Chondrocyte (in vitro differentiated cells): ENCODE measurements around the gene GNAQ. TPM values are rescaled to one million over a fixed set of nuclear protein-coding genes. Genes with fewer than 3 reads are reported as not detected.
"Not testable (repeated sequence)": the region's sequence is repeated elsewhere in the genome, so short reads cannot be mapped to it uniquely, and the experiment has no call there.

Source experiments
- DNase-seq: peaks from one replicate; pipeline ENCODE4 v3.0.0; 2021; ENCODE audit warnings: mixed read lengths, low spot score
- H3K27ac Mint-ChIP-seq: one replicate; pipeline ENCODE4 v1.8.0; 2021; ENCODE audit warnings: mild to moderate bottlenecking, moderate library complexity, mixed read lengths; ENCODE audit not compliant: unreplicated experiment
- H3K27me3 Mint-ChIP-seq: 2 replicates; pipeline ENCODE4 v1.8.0; 2021; ENCODE audit warnings: low read depth, mixed read lengths
- H3K36me3 Mint-ChIP-seq: 2 replicates; pipeline ENCODE4 v1.8.0; 2021; ENCODE audit warnings: low read depth, mixed read lengths
- H3K4me1 Mint-ChIP-seq: 2 replicates; pipeline ENCODE4 v1.8.0; 2021; ENCODE audit warnings: low read depth, mild to moderate bottlenecking, mixed read lengths
- H3K4me3 Mint-ChIP-seq: one replicate; pipeline ENCODE4 v1.8.0; 2021; ENCODE audit warnings: mild to moderate bottlenecking, moderate library complexity, mixed read lengths; ENCODE audit not compliant: unreplicated experiment
- H3K9me3 Mint-ChIP-seq: 2 replicates; pipeline ENCODE4 v1.8.0; 2021; ENCODE audit warnings: low read depth, mixed read lengths
- total RNA-seq: library from RNA; stranded (reverse); gene quantifications from 3 replicates; pipeline ENCODE4 v1.2.1, GENCODE V29; 2021
- TF ChIP-seq, protein P1 (sequence below): fragments of 200-600 bp; sonication (generic); IDR thresholded peaks from 2 replicates; pipeline ENCODE4 v1.5.0; 2021; ENCODE audit warnings: antibody characterized with exemption, mild to moderate bottlenecking, moderate library complexity

Gene GNAQ
- total RNA-seq, 1 donor from 2014 or later = 87.0 TPM

DNA sequence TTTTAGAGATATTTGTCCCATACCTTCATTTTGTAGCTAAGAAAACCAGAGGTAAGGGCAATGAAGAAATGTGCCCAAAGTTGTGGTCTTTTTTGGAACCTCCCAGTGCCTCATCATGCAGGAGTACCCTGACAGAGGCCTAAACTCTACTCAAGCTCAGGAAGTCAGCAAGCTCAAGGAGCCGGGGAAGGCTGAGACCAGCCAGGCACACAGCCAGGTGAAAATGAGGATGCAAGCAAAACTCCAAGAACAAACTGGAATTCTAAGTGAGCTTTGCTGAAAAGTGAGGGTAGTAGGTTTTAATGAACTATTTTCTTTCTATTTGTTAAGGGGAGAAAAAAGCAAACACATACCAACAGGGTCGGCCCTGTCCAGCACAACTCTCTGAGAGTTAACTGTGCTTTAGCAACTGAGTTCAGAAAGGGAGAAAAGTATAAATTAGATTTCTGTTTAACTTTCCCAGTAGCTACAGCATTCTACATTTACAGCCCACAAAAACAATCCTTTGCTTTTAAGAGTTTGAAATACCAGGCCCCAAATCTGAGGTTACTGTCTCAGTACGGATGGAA, 146.4 kb downstream of the GNAQ start:
- H3K9me3 Mint-ChIP-seq = no peaks in the 10 kb centered on the region
- H3K27ac Mint-ChIP-seq = peak overlapping the region; percentile 73

DNA sequence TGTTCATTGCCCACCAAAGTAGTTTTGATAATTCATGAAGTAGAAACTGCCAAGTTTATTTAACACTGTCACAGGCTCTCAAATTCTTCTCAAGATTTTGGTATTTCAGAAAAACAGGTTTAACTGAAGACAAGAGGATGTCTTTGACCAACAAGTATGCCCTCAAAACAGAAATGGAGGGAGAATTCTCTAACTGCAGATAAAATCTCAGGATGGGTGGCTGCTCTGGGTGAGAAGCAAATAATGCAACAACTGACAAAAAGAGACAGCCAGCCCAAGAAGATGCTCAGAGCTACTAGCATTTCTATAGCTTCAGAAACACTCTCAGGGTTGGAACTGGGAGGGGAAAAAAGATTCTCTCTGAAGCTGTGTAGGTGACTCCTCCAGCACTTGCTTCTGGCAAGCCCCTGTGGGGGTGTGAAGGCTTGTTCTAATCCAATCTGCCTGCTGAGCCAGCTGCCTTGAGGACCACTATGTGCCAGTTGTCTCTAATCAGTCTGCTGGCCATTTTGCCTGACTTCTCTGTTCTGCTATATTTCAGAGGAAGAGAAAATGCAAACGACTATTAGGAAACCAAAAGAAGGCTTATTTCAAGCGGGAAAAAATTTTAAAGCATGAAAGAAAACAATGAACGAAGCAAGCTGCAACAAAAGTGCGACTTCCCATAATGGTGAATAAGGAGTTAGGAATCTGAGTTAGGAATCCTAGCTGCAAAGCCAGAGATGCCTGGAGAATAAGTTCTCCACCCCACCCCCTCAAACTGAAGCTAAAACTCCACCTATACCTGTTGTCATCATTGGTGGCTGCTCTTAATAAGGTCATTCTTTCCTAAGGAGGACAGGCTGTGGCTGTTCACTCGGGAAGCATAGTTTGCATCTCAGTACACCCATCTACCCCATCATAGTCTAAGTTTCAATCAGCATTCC, 147.5 kb downstream of the GNAQ start:
- Mint-ChIP-seq H3K27me3 (no peaks in the 10 kb centered on the region), H3K9me3 (no peaks in the 10 kb centered on the region), H3K4me1 (peaks cover 36% of the 10 kb centered on the region), H3K27ac (peak overlapping the region; percentile 84), H3K4me3 (peak overlapping the region; percentile 33), H3K36me3 (no peaks in the 10 kb centered on the region)
- no peak for DNase-seq
- TF ChIP-seq, protein P1, sequence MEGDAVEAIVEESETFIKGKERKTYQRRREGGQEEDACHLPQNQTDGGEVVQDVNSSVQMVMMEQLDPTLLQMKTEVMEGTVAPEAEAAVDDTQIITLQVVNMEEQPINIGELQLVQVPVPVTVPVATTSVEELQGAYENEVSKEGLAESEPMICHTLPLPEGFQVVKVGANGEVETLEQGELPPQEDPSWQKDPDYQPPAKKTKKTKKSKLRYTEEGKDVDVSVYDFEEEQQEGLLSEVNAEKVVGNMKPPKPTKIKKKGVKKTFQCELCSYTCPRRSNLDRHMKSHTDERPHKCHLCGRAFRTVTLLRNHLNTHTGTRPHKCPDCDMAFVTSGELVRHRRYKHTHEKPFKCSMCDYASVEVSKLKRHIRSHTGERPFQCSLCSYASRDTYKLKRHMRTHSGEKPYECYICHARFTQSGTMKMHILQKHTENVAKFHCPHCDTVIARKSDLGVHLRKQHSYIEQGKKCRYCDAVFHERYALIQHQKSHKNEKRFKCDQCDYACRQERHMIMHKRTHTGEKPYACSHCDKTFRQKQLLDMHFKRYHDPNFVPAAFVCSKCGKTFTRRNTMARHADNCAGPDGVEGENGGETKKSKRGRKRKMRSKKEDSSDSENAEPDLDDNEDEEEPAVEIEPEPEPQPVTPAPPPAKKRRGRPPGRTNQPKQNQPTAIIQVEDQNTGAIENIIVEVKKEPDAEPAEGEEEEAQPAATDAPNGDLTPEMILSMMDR = no peak

More for the DNA sequence above, 146.4 kb downstream of the GNAQ start:
- TF ChIP-seq, protein P1 = no peak
- Mint-ChIP-seq H3K36me3 (no peaks in the 10 kb centered on the region), H3K4me1 (peaks cover 36% of the 10 kb centered on the region), H3K27me3 (no peaks in the 10 kb centered on the region), H3K4me3 (no peak overlapping the region)
- no peak for DNase-seq

DNA sequence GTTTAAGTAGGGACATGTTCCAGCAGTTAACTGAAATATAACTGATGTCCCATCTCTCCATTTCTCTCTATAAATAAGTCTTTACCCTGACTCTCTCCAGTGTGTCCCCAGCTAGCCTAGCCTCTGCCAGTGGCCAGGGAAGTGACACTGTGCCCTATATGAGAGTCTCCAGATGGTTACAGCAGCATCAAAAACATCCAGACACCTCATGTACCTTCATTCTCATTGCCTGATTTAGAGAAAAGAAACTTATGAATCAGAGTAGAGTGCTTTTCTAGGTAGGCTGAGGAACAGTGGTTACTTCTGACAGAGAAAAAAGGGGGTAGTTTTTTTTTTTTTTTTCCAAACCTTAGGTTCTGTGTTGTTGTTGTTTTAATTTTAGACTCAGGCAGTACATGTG, 148.5 kb downstream of the GNAQ start:
- Mint-ChIP-seq H3K27ac (no peak overlapping the region), H3K36me3 (no peaks in the 10 kb centered on the region), H3K4me3 (no peak overlapping the region), H3K9me3 (no peaks in the 10 kb centered on the region), H3K27me3 (no peaks in the 10 kb centered on the region), H3K4me1 (peaks cover 32% of the 10 kb centered on the region)
- no peak for DNase-seq
- TF ChIP-seq, protein P1 = no peak

DNA sequence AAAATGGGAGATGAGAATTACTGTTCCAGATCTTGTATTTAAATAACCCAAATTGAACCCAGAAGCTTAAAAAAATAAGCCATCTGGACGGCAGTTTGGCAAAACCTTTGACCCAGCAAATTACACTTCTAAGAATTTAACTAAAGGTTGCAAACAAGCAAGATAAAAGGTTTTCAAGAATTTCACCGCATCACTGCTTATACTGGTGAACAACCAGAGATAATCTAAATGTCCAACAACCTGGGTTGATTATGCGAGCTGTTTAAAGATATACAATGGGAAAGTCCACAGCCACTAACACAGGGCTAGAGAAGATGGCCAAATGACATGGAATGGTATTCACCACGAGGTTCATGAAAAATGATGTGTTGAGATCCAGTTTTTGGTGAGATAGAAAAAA, 149.3 kb downstream of the GNAQ start:
- TF ChIP-seq, protein P1 = no peak

DNA sequence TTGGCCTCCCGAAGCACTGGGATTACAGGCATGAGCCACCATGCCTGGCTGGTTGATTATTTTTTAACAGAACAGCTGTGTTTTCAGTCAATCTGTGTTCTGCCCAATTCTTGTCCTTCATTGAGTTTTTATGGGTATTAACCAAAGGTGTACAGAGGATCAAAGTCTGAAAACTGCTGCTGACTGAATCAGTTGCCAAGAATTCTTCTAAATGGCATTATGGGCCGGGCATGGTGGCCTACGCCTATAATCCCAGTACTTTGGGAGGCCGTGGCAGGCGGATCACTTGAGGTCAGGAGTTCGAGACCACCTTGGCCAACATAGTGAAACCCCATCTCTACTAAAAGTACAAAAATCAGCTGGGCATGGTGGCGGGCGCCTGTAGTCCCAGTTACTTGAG, 150.0 kb downstream of the GNAQ start:
- not testable (repeated sequence) for H3K9me3 Mint-ChIP-seq, DNase-seq, H3K36me3 Mint-ChIP-seq, H3K27ac Mint-ChIP-seq, H3K27me3 Mint-ChIP-seq, H3K4me3 Mint-ChIP-seq
- H3K4me1 Mint-ChIP-seq = peaks cover 34% of the 10 kb centered on the region

More for the DNA sequence above, 149.3 kb downstream of the GNAQ start:
- H3K27ac Mint-ChIP-seq = no peak overlapping the region
- no peak for DNase-seq
- H3K36me3 Mint-ChIP-seq = no peaks in the 10 kb centered on the region
- H3K4me3 Mint-ChIP-seq = no peak overlapping the region
- H3K9me3 Mint-ChIP-seq = no peaks in the 10 kb centered on the region
- peaks cover 33% of the 10 kb centered on the region for H3K4me1 Mint-ChIP-seq
- H3K27me3 Mint-ChIP-seq = no peaks in the 10 kb centered on the region
